NCI-H2107 treated with DMSO at 0.1 percent for 48 hours (cell line): ENCODE measurements around the gene OMA1.
"Not testable (repeated sequence)": the region's sequence is repeated elsewhere in the genome, so short reads cannot be mapped to it uniquely, and the experiment has no call there.

Experiments used
- DNase-seq: peaks from one replicate; lab custom pipeline; 2025; ENCODE audit not compliant: unreplicated experiment; lab: John Stamatoyannopoulos, UW

OMA1 gene

GRCh38 chr1:58573705-58574591 is 27.4 kb upstream of the OMA1 start:
- DNase-seq: no peak

GRCh38 chr1:58573138-58573537 is 26.6 kb upstream of the OMA1 start:
- no peak for DNase-seq

- no peak for DNase-seq
These were observed 26.2 kb upstream of the OMA1 start for GRCh38 chr1:58572690-58573089.

- no peak for DNase-seq
These were observed 25.1 kb upstream of the OMA1 start for GRCh38 chr1:58571616-58572015.

GRCh38 chr1:58570817-58571216 is 24.3 kb upstream of the OMA1 start:
- DNase-seq: no peak

GRCh38 chr1:58570094-58570493 is 23.6 kb upstream of the OMA1 start:
- no peak for DNase-seq

GRCh38 chr1:58568911-58569310 is 22.4 kb upstream of the OMA1 start:
- DNase-seq: no peak

- no peak for DNase-seq
These were observed 21.8 kb upstream of the OMA1 start for GRCh38 chr1:58568271-58568860.

- no peak for DNase-seq
These were observed 19.8 kb upstream of the OMA1 start for GRCh38 chr1:58566339-58566738.

- not testable (repeated sequence) for DNase-seq
These were observed 17.2 kb upstream of the OMA1 start for GRCh38 chr1:58563715-58564114.

GRCh38 chr1:58561633-58562032 is 15.1 kb upstream of the OMA1 start:
- DNase-seq: no peak

- no peak for DNase-seq
These were observed 8.9 kb upstream of the OMA1 start for GRCh38 chr1:58555393-58555792.

- no peak for DNase-seq
These were observed 4.9 kb upstream of the OMA1 start for GRCh38 chr1:58551186-58552140.

- DNase-seq: not testable (repeated sequence)
These were observed 2.8 kb upstream of the OMA1 start for GRCh38 chr1:58549291-58549690.

- no peak for DNase-seq
These were observed 1.8 kb upstream of the OMA1 start for GRCh38 chr1:58548371-58548770.

- DNase-seq: peak; percentile 58
These were observed 671 bp downstream of the OMA1 start for GRCh38 chr1:58545591-58546519.

GRCh38 chr1:58543260-58543659 is 3.3 kb downstream of the OMA1 start:
- DNase-seq: no peak

GRCh38 chr1:58539553-58539952 is 7.0 kb downstream of the OMA1 start:
- no peak for DNase-seq

- no peak for DNase-seq
These were observed 7.7 kb downstream of the OMA1 start for GRCh38 chr1:58538821-58539220.

- DNase-seq: not testable (repeated sequence)
These were observed 14.7 kb downstream of the OMA1 start for GRCh38 chr1:58531842-58532241.
